Activated B cell treated with CpG ODN at 0.5 μM for 24 hours (primary cell): ENCODE data around the gene IL32. TPM values are rescaled to one million over a fixed set of nuclear protein-coding genes. Genes with fewer than 3 reads are reported as not detected.

Source experiments
- ATAC-seq: fragments of 200-7000 bp; cut with Tn5 transposase; one replicate; pipeline ENCODE4 v1.10.0; 2021; ENCODE audit warnings: low read depth, mild to moderate bottlenecking, moderate library complexity
- CTCF ChIA-PET: fragments of 350-600 bp; sonication (Branson Sonifier 250); formaldehyde crosslinking; loops from one replicate; lab custom pipeline; 2021; ENCODE audit warnings: antibody characterized with exemption; lab: Charles Lee
- POLR2A ChIA-PET: fragments of 350-600 bp; sonication (Branson Sonifier 250); formaldehyde crosslinking; loops from one replicate; lab custom pipeline; 2021; ENCODE audit warnings: antibody characterized with exemption; lab: Charles Lee
- DNase-seq: peaks from one replicate; pipeline ENCODE4 v3.0.0; 2022
- H3K27ac Mint-ChIP-seq: one replicate; pipeline ENCODE4 v1.8.0; 2020; ENCODE audit warnings: mixed read lengths
- H3K27me3 Mint-ChIP-seq: one replicate; pipeline ENCODE4 v1.8.0; 2021; ENCODE audit warnings: mixed read lengths
- H3K36me3 Mint-ChIP-seq: one replicate; pipeline ENCODE4 v1.8.0; 2021; ENCODE audit warnings: low read depth, mixed read lengths
- H3K4me1 Mint-ChIP-seq: one replicate; pipeline ENCODE4 v1.8.0; 2021; ENCODE audit warnings: mixed read lengths
- H3K4me3 Mint-ChIP-seq: one replicate; pipeline ENCODE4 v1.8.0; 2020; ENCODE audit warnings: mild to moderate bottlenecking, mixed read lengths
- H3K9me3 Mint-ChIP-seq: one replicate; pipeline ENCODE4 v1.8.0; 2020; ENCODE audit warnings: mixed read lengths
- intact Hi-C: fragments of 100-400 bp; cut with micrococcal nuclease; formaldehyde crosslinking; loops from one replicate; pipeline ENCODE4 v1.15.1; 2024
- total RNA-seq: library from RNA; stranded (reverse); gene quantifications from 2 replicates; pipeline ENCODE4 v1.2.3, GENCODE V29; 2022
- TF ChIP-seq, protein P1 (sequence below): fragments of 200-600 bp; IDR thresholded peaks from one replicate; pipeline ENCODE4 v1.8.0; 2022; ENCODE audit warnings: antibody characterized with exemption, mild to moderate bottlenecking

IL32 gene
- total RNA-seq, 1 donor from 2014 or later, result 3.4 TPM

DNA sequence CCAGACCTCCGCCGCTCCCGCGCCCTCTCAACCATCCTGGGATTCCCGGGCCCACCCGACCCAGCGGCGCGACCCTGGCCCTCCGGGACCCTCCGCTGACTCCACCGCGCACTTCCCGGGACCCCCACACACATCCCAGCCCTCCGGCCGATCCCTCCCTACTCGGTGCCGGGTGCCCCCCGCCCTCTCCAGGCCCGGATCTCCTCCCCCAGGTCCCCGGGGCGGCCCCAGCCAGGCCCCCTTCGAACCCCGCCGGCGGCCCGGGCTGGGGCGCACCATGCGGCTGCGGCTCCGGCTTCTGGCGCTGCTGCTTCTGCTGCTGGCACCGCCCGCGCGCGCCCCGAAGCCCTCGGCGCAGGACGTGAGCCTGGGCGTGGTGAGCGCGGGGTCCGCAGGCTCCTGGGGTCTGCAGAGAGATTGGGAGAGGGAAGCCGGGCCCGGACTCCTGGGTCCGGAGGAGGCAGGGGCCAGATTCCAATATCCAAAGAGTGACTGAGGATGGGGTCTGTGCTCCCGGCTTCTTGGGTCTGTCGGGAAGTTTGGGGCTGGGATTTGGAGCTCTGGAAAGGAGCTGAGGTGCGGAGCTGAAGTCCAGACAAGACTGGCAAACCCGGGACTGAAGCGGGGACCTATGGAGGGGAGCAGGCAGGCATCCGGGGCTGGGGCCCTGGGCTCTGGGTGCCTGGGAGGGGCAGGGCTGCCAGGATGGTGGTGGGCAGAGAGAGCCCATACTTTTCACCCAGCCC, 18.6 kb upstream of the IL32 start:
- intact Hi-C loops, result loop anchor here (1.0 to 2.0 kb wide), 2 partner anchors 12 to 16 kb away; no protein-coding TSS in a partner anchor
- no peak for ATAC-seq
- DNase-seq, result no peak
- POLR2A ChIA-PET, result interaction anchor here (1.3 kb wide), 1 partner anchor 12 kb away, joined by 5 read pairs; no protein-coding TSS in a partner anchor
- Mint-ChIP-seq H3K36me3 (no peaks in the 10 kb centered on the region), H3K4me1 (peaks cover 11% of the 10 kb centered on the region), H3K27ac (no peak overlapping the region), H3K4me3 (peak overlapping the region; percentile 56), H3K27me3 (peaks cover 38% of the 10 kb centered on the region), H3K9me3 (no peaks in the 10 kb centered on the region)
- CTCF ChIA-PET, result no interaction called here
- TF ChIP-seq, protein P1, sequence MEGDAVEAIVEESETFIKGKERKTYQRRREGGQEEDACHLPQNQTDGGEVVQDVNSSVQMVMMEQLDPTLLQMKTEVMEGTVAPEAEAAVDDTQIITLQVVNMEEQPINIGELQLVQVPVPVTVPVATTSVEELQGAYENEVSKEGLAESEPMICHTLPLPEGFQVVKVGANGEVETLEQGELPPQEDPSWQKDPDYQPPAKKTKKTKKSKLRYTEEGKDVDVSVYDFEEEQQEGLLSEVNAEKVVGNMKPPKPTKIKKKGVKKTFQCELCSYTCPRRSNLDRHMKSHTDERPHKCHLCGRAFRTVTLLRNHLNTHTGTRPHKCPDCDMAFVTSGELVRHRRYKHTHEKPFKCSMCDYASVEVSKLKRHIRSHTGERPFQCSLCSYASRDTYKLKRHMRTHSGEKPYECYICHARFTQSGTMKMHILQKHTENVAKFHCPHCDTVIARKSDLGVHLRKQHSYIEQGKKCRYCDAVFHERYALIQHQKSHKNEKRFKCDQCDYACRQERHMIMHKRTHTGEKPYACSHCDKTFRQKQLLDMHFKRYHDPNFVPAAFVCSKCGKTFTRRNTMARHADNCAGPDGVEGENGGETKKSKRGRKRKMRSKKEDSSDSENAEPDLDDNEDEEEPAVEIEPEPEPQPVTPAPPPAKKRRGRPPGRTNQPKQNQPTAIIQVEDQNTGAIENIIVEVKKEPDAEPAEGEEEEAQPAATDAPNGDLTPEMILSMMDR, result no peak

DNA sequence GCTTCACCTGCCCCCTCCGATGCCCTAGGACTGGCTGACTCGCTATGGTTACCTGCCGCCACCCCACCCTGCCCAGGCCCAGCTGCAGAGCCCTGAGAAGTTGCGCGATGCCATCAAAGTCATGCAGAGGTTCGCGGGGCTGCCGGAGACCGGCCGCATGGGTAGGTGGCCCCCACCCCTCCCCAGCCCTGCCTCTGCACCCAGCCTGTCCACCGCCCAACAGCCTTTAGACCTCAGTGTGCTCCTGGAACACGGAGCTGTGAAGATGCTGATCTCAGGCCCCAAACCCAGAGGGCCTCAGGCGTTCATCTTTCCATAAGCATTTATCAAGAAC, 18.1 kb upstream of the IL32 start:
- Mint-ChIP-seq H3K27ac (no peak overlapping the region), H3K36me3 (no peaks in the 10 kb centered on the region), H3K9me3 (no peaks in the 10 kb centered on the region), H3K27me3 (peaks cover 35% of the 10 kb centered on the region), H3K4me3 (peak overlapping the region; percentile 56), H3K4me1 (peaks cover 11% of the 10 kb centered on the region)
- ChIA-PET CTCF (no interaction called here), POLR2A (interaction anchor here (1.3 kb wide), 1 partner anchor 12 kb away, joined by 5 read pairs; no protein-coding TSS in a partner anchor)
- TF ChIP-seq, protein P1, result no peak
- DNase-seq (no peak), ATAC-seq (no peak)
- intact Hi-C loops, result loop anchor here (2.0 kb wide), 1 partner anchor 17 kb away; no protein-coding TSS in a partner anchor

DNA sequence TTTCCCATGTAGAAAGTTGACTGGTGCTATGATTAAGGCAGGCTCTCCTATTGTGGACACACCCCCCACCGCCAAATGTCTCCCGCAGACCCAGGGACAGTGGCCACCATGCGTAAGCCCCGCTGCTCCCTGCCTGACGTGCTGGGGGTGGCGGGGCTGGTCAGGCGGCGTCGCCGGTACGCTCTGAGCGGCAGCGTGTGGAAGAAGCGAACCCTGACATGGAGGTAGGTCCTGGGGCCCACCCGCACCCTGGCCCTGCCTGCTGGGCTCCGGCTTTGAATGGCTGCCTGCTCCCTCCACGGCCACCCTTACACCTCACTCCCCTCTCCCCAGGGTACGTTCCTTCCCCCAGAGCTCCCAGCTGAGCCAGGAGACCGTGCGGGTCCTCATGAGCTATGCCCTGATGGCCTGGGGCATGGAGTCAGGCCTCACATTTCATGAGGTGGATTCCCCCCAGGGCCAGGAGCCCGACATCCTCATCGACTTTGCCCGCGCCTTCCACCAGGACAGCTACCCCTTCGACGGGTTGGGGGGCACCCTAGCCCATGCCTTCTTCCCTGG, 15.4 kb upstream of the IL32 start:
- peaks cover 19% of the 10 kb centered on the region for H3K4me1 Mint-ChIP-seq
- H3K27ac Mint-ChIP-seq, result no peak overlapping the region
- H3K36me3 Mint-ChIP-seq, result no peaks in the 10 kb centered on the region
- no peak for ATAC-seq
- H3K9me3 Mint-ChIP-seq, result no peaks in the 10 kb centered on the region
- intact Hi-C loops, result no loop called here
- CTCF ChIA-PET, result no interaction called here
- H3K27me3 Mint-ChIP-seq, result peaks cover 18% of the 10 kb centered on the region
- no peak overlapping the region for H3K4me3 Mint-ChIP-seq
- TF ChIP-seq, protein P1, result no peak
- DNase-seq, result no peak
- POLR2A ChIA-PET, result interaction anchor here (0.6 kb wide), 1 partner anchor 8 kb away, joined by 4 read pairs; no protein-coding TSS in a partner anchor

DNA sequence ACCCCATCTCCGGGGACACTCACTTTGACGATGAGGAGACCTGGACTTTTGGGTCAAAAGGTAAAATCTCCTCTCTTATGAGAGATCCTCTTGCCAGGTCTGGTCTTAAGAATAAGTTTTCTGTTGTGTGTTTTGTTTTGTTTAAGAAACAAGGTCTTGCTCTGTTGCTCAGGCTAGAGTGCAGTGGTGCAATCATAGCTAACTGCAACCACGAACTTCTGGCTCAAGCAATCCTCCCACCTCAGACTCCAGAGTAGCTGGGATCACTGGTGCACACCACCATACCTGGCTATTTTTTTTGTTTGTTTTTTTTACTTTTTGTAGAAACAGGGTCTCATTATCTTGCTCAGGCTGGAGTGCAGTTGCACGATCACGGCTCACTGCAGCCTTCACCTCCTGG, 15.0 kb upstream of the IL32 start:
- Mint-ChIP-seq H3K4me3 (no peak overlapping the region), H3K36me3 (no peaks in the 10 kb centered on the region), H3K27me3 (peaks cover 14% of the 10 kb centered on the region), H3K4me1 (peaks cover 19% of the 10 kb centered on the region), H3K9me3 (no peaks in the 10 kb centered on the region), H3K27ac (no peak overlapping the region)
- ChIA-PET POLR2A (interaction anchor here (0.6 to 0.7 kb wide), 2 partner anchors 8 to 9 kb away, joined by 3 to 4 read pairs; no protein-coding TSS in a partner anchor), CTCF (no interaction called here)
- intact Hi-C loops, result no loop called here
- DNase-seq (no peak), ATAC-seq (no peak)
- TF ChIP-seq, protein P1, result no peak

DNA sequence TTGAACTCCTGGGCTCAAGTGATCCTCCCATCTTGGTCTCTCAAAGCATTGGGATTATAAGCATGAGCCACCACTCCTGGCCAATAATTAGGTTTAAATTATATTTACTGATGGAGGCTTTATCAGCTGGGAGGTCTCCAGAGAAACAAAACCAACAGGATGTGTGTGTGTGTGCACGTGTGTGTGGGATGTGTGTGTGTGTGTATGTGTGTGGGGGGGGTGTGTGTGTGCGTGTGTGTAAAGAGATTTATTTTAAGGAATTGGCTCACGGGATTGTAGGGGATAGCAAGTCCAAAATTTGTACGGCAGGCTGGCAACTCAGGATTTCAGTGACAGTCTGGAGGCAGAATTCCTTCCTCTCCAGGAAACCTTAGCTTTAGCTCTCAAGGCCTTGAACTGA, 14.4 kb upstream of the IL32 start:
- CTCF ChIA-PET, result no interaction called here
- no peak overlapping the region for H3K27ac Mint-ChIP-seq

More for the DNA sequence above, 14.4 kb upstream of the IL32 start:
- Mint-ChIP-seq H3K27me3 (peaks cover 14% of the 10 kb centered on the region), H3K36me3 (no peaks in the 10 kb centered on the region), H3K4me1 (peaks cover 19% of the 10 kb centered on the region), H3K4me3 (no peak overlapping the region), H3K9me3 (no peaks in the 10 kb centered on the region)
- intact Hi-C loops, result no loop called here
- POLR2A ChIA-PET, result interaction anchor here (0.7 kb wide), 1 partner anchor 9 kb away, joined by 3 read pairs; no protein-coding TSS in a partner anchor
- TF ChIP-seq, protein P1, result no peak
- ATAC-seq, result no peak
- no peak for DNase-seq
